Measurements from ENCODE around the gene HPD. TPM values are rescaled to one million over a fixed set of nuclear protein-coding genes. Genes with fewer than 3 reads are reported as not detected.
A peak's percentile ranks its signal among the peaks of the same experiment; 100 is the strongest.
"Not testable (repeated sequence)": the region's sequence is repeated elsewhere in the genome, so short reads cannot be mapped to it uniquely, and the experiment has no call there.

Gene HPD
- total and polyA plus RNA-seq, 2 donors (not counting 1 experiment from before 2014, with no cell fraction given), result 0.17 to 0.36 TPM

DNA sequence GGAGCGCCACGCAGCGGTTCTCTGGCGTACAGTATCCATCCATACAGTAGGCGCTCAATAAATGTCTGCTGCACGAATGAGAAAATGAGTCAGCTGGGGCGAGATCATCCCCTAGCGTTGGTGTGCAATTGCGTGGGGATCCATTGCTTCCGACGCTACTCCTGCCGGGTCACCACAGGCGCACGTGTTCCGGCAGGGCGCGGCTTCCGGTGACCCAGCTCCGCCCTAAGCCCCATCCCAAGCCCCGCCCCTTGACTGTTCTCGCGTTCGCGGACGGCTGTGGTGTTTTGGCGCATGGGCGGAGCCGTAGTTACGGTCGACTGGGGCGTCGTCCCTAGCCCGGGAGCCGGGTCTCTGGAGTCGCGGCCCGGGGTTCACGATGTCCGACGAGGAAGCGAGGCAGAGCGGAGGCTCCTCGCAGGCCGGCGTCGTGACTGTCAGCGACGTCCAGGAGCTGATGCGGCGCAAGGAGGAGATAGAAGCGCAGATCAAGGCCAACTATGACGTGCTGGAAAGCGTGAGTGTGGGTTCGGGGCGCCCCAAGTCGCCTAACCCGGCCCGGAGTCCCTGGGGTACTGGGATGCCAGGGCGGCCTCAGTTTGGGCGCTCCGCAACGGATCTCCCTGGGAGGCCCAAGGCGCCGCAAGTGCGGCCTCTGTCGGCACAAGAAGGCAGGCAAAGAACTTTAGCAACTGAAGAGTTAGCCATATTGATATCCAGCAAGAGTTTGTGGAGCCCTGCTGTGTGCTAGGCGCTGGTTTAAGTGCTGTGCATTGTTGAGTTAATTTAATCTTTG, 30.0 kb upstream of the HPD start, which contains the start of gene PSMD9:
Gene PSMD9 (plus strand): TSS at position 313 of the 796 bp plus-strand sequence. CDS start 67 bp downstream, at position 380.
- Histone ChIP-seq H3K4me1 (ENCODE audit: control insufficient read depth, extremely low read depth, insufficient read depth, low read length) (peaks cover 9% of the 10 kb centered on the region), H3K9me3 (ENCODE audit: control insufficient read depth, insufficient read depth, low read depth, low read length) (no peaks in the 10 kb centered on the region), H3K36me3 (ENCODE audit: control insufficient read depth, insufficient read depth, low read length) (peaks cover 3% of the 10 kb centered on the region), H4K20me1 (ENCODE audit: control insufficient read depth, extremely low read depth, insufficient read depth, low read length) (no peaks in the 10 kb centered on the region), H3K4me2 (ENCODE audit: extremely low read depth, insufficient read depth, low read length) (peak within 1 kb of the TSS; percentile 85), H3K27ac (ENCODE audit: insufficient read depth, low read length) (peak within 1 kb of the TSS; percentile 89), H2AFZ (ENCODE audit: low read length) (peak within 1 kb of the TSS; percentile 94), H3K4me3 (replicated peaks in 1 of 4; ENCODE audit: control extremely low read depth in 1 of 4, insufficient read depth in 1 of 4, low read depth in 3 of 4, low read length in 4 of 4) (peak within 1 kb of the TSS; percentile 64 to 100 (median 74)), H3K9ac (ENCODE audit: insufficient read depth, low read length) (peak within 1 kb of the TSS; percentile 80), H3K27me3 (ENCODE audit: control insufficient read depth, insufficient read depth, low read length) (no peaks in the 10 kb centered on the region), H3K79me2 (ENCODE audit: control insufficient read depth, insufficient read depth, low read length) (peaks cover 39% of the 10 kb centered on the region)
- TF ChIP-seq CTCF (conservative IDR thresholded peaks at IDR 0.05 in 1 of 2, IDR thresholded peaks at IDR 0.05 in 1 of 2; ENCODE audit: low read depth in 1 of 2, low read length in 2 of 2) (peak; percentile 70 to 85), EZH2 (IDR thresholded peaks at IDR 0.05; ENCODE audit: low read length, missing control alignments) (no peak)
- DNase-seq (ENCODE audit: low read depth in 2 of 2), result peak; percentile 96 to 99

- H3K27ac ChIP-seq (ENCODE audit: insufficient read depth, low read length), result no peak overlapping the region
- H3K4me1 ChIP-seq (ENCODE audit: control insufficient read depth, extremely low read depth, insufficient read depth, low read length), result peaks cover 3% of the 10 kb centered on the region
- peaks cover 33% of the 10 kb centered on the region for H3K79me2 ChIP-seq (ENCODE audit: control insufficient read depth, insufficient read depth, low read length)
- DNase-seq (ENCODE audit: low read depth in 2 of 2), result no peak
- no peaks in the 10 kb centered on the region for H4K20me1 ChIP-seq (ENCODE audit: control insufficient read depth, extremely low read depth, insufficient read depth, low read length)
- peaks cover 3% of the 10 kb centered on the region for H3K36me3 ChIP-seq (ENCODE audit: control insufficient read depth, insufficient read depth, low read length)
- H2AFZ ChIP-seq (ENCODE audit: low read length), result peak overlapping the region; percentile 94
- no peaks in the 10 kb centered on the region for H3K9me3 ChIP-seq (ENCODE audit: control insufficient read depth, insufficient read depth, low read depth, low read length)
- no peaks in the 10 kb centered on the region for H3K27me3 ChIP-seq (ENCODE audit: control insufficient read depth, insufficient read depth, low read length)
- TF ChIP-seq CTCF (conservative IDR thresholded peaks at IDR 0.05 in 1 of 2, IDR thresholded peaks at IDR 0.05 in 1 of 2; ENCODE audit: low read depth in 1 of 2, low read length in 2 of 2), result no peak
- TF ChIP-seq EZH2 (IDR thresholded peaks at IDR 0.05; ENCODE audit: low read length, missing control alignments), result no peak
- peak overlapping the region; percentile 13 for H3K9ac ChIP-seq (ENCODE audit: insufficient read depth, low read length)
- H3K4me2 ChIP-seq (ENCODE audit: extremely low read depth, insufficient read depth, low read length), result peak overlapping the region; percentile 79
- H3K4me3 ChIP-seq (replicated peaks in 1 of 4; ENCODE audit: control extremely low read depth in 1 of 4, insufficient read depth in 1 of 4, low read depth in 3 of 4, low read length in 4 of 4), result peak overlapping the region; percentile 42 to 81 (median 52)
Observed at GRCh38 chr12:121888083-121888477, 29.4 kb upstream of the HPD start.

DNA sequence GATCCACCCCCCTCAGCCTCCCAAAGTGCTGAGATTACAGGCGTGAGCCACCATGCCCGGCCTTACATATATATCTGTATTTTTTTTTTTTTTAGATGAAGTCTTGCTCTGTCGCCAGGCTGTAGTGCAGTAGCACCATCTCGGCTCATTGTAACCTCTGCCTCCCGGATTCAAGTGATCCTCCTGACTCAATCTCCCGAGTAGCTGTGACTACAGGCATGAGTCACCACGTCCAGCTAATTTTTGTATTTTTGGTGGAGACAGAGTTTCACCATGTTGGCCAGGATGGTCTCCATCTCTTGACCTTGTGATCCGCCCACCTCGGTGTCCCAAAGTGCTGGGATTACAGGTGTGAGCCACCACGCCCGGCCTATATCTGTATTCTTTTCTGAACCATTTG, 26.5 kb upstream of the HPD start:
- H3K4me3 ChIP-seq (replicated peaks in 1 of 4; ENCODE audit: control extremely low read depth in 1 of 4, insufficient read depth in 1 of 4, low read depth in 3 of 4, low read length in 4 of 4); H3K4me1 ChIP-seq (ENCODE audit: control insufficient read depth, extremely low read depth, insufficient read depth, low read length); H3K9me3 ChIP-seq (ENCODE audit: control insufficient read depth, insufficient read depth, low read depth, low read length); H3K27ac ChIP-seq (ENCODE audit: insufficient read depth, low read length); H2AFZ ChIP-seq (ENCODE audit: low read length); H3K36me3 ChIP-seq (ENCODE audit: control insufficient read depth, insufficient read depth, low read length); H4K20me1 ChIP-seq (ENCODE audit: control insufficient read depth, extremely low read depth, insufficient read depth, low read length); H3K27me3 ChIP-seq (ENCODE audit: control insufficient read depth, insufficient read depth, low read length); H3K9ac ChIP-seq (ENCODE audit: insufficient read depth, low read length); H3K4me2 ChIP-seq (ENCODE audit: extremely low read depth, insufficient read depth, low read length): not testable (repeated sequence)
- DNase-seq (ENCODE audit: low read depth in 2 of 2), result peak; percentile 41 to 43
- peaks cover 13% of the 10 kb centered on the region for H3K79me2 ChIP-seq (ENCODE audit: control insufficient read depth, insufficient read depth, low read length)

All from fibroblast of lung (primary cell).